Activated B cell treated with CpG ODN at 0.5 μM for 24 hours (primary cell): Measurements from ENCODE around the gene BCAT1. TPM values are rescaled to one million over a fixed set of nuclear protein-coding genes. Genes with fewer than 3 reads are reported as not detected.
A peak's percentile ranks its signal among the peaks of the same experiment; 100 is the strongest.

Experiments used
- ATAC-seq: fragments of 200-7000 bp; cut with Tn5 transposase; one replicate; pipeline ENCODE4 v1.10.0; 2021; ENCODE audit warnings: low read depth, mild to moderate bottlenecking, moderate library complexity
- CTCF ChIA-PET: fragments of 350-600 bp; sonication (Branson Sonifier 250); formaldehyde crosslinking; loops from one replicate; lab custom pipeline; 2021; ENCODE audit warnings: antibody characterized with exemption; lab: Charles Lee
- POLR2A ChIA-PET: fragments of 350-600 bp; sonication (Branson Sonifier 250); formaldehyde crosslinking; loops from one replicate; lab custom pipeline; 2021; ENCODE audit warnings: antibody characterized with exemption; lab: Charles Lee
- DNase-seq: peaks from one replicate; pipeline ENCODE4 v3.0.0; 2022
- H3K27ac Mint-ChIP-seq: one replicate; pipeline ENCODE4 v1.8.0; 2020; ENCODE audit warnings: mixed read lengths
- H3K27me3 Mint-ChIP-seq: one replicate; pipeline ENCODE4 v1.8.0; 2021; ENCODE audit warnings: mixed read lengths
- H3K36me3 Mint-ChIP-seq: one replicate; pipeline ENCODE4 v1.8.0; 2021; ENCODE audit warnings: low read depth, mixed read lengths
- H3K4me1 Mint-ChIP-seq: one replicate; pipeline ENCODE4 v1.8.0; 2021; ENCODE audit warnings: mixed read lengths
- H3K4me3 Mint-ChIP-seq: one replicate; pipeline ENCODE4 v1.8.0; 2020; ENCODE audit warnings: mild to moderate bottlenecking, mixed read lengths
- H3K9me3 Mint-ChIP-seq: one replicate; pipeline ENCODE4 v1.8.0; 2020; ENCODE audit warnings: mixed read lengths
- CTCF ChIP-seq: fragments of 200-600 bp; IDR thresholded peaks from one replicate; pipeline ENCODE4 v1.8.0; 2022; ENCODE audit warnings: antibody characterized with exemption, mild to moderate bottlenecking
- intact Hi-C: fragments of 100-400 bp; cut with micrococcal nuclease; formaldehyde crosslinking; loops from one replicate; pipeline ENCODE4 v1.15.1; 2024
- total RNA-seq: library from RNA; stranded (reverse); gene quantifications from 2 replicates; pipeline ENCODE4 v1.2.3, GENCODE V29; 2022

The BCAT1 gene
- total RNA-seq, 1 donor from 2014 or later, result 69.6 TPM

GRCh38 chr12:24795699-24796347, 153.1 kb downstream of the BCAT1 start:
- H3K9me3 Mint-ChIP-seq, result no peaks in the 10 kb centered on the region

GRCh38 chr12:24791622-24792021, 157.3 kb downstream of the BCAT1 start:
- H3K27ac Mint-ChIP-seq, result no peak overlapping the region

More at GRCh38 chr12:24795699-24796347, 153.1 kb downstream of the BCAT1 start:
- peak overlapping the region; percentile 70 for H3K27ac Mint-ChIP-seq
- peak overlapping the region; percentile 80 for H3K4me3 Mint-ChIP-seq
- H3K27me3 Mint-ChIP-seq, result no peaks in the 10 kb centered on the region
- intact Hi-C loops, result loop anchor here (5.0 kb wide), 2 partner anchors 41 to 256 kb away; a partner anchor contains a TSS
- no peaks in the 10 kb centered on the region for H3K36me3 Mint-ChIP-seq
- H3K4me1 Mint-ChIP-seq, result peaks cover 41% of the 10 kb centered on the region
- ATAC-seq (no peak), DNase-seq (no peak)
- no peak for TF ChIP-seq CTCF
- POLR2A ChIA-PET, result interaction anchor here (1.1 to 1.7 kb wide), 3 partner anchors 10 to 67 kb away, joined by 3 to 6 read pairs (median 5); no protein-coding TSS in a partner anchor
- CTCF ChIA-PET, result interaction anchor here (0.7 to 0.9 kb wide), 2 partner anchors 19 to 334 kb away, joined by 3 read pairs; no protein-coding TSS in a partner anchor

GRCh38 chr12:24788886-24789285, 160.0 kb downstream of the BCAT1 start:
- no peaks in the 10 kb centered on the region for H3K4me1 Mint-ChIP-seq
- H3K9me3 Mint-ChIP-seq, result no peaks in the 10 kb centered on the region
- no peak overlapping the region for H3K4me3 Mint-ChIP-seq
- TF ChIP-seq CTCF, result no peak
- no peak for ATAC-seq
- no peak overlapping the region for H3K27ac Mint-ChIP-seq
- POLR2A ChIA-PET, result no interaction called here
- H3K27me3 Mint-ChIP-seq, result no peaks in the 10 kb centered on the region
- no peaks in the 10 kb centered on the region for H3K36me3 Mint-ChIP-seq
- no peak for DNase-seq
- intact Hi-C loops, result no loop called here
- CTCF ChIA-PET, result no interaction called here

More at GRCh38 chr12:24791622-24792021, 157.3 kb downstream of the BCAT1 start:
- intact Hi-C loops, result no loop called here
- CTCF ChIA-PET, result no interaction called here
- H3K4me3 Mint-ChIP-seq, result no peak overlapping the region
- H3K4me1 Mint-ChIP-seq, result peaks cover 12% of the 10 kb centered on the region
- no peaks in the 10 kb centered on the region for H3K9me3 Mint-ChIP-seq
- H3K27me3 Mint-ChIP-seq, result no peaks in the 10 kb centered on the region
- no peaks in the 10 kb centered on the region for H3K36me3 Mint-ChIP-seq
- POLR2A ChIA-PET, result no interaction called here
- no peak for TF ChIP-seq CTCF
- ATAC-seq (no peak), DNase-seq (no peak)

GRCh38 chr12:24780697-24781368, 168.1 kb downstream of the BCAT1 start:
- intact Hi-C loops, result loop anchor here (1.0 kb wide), 1 partner anchor 349 kb away; no protein-coding TSS in a partner anchor
- ATAC-seq, result no peak
- H3K4me3 Mint-ChIP-seq, result no peak overlapping the region
- no peak for DNase-seq
- CTCF ChIA-PET, result interaction anchor here (0.6 to 6.2 kb wide), 3 partner anchors 48 to 421 kb away, joined by 3 to 38 read pairs (median 33); no protein-coding TSS in a partner anchor
- peaks cover 30% of the 10 kb centered on the region for H3K4me1 Mint-ChIP-seq
- peaks cover 4% of the 10 kb centered on the region for H3K9me3 Mint-ChIP-seq
- POLR2A ChIA-PET, result interaction anchor here (0.7 kb wide), 1 partner anchor 166 kb away, joined by 5 read pairs; no protein-coding TSS in a partner anchor
- no peak overlapping the region for H3K27ac Mint-ChIP-seq
- TF ChIP-seq CTCF, result no peak
- H3K27me3 Mint-ChIP-seq, result no peaks in the 10 kb centered on the region
- no peaks in the 10 kb centered on the region for H3K36me3 Mint-ChIP-seq
